HTERT RPE-1 (cell line): Measurements from ENCODE around the gene PARD3.

ENCODE experiments used
- in situ Hi-C: fragments of 300-500 bp; cut with MboI; formaldehyde crosslinking; loops from 4 replicates; pipeline ENCODE4 v1.14.3; 2020; ENCODE audit warnings: low sequenced_read_pairs

The PARD3 gene

GRCh38 chr10:34513636-34514035 lies 301.5 kb downstream of the PARD3 start:
- in situ Hi-C loops, result no loop called here

DNA sequence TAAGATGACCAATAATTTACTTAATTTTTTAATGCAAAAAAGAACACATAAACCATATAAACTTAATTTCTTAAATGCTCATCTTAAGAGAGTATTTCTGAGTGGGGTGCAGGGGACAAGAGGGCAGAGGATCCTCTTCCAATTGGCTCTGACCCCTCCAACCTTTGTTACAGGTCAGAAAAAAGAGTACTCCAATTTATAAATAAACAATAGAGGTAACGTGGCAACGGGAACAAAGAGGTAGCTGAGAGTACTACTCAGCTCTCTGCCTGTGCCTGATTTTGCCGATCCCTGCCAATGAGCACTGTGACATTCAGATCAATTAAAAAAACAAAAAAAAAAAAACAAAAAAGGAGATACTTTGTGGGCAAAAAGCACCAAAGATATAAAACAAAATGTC lies 307.9 kb downstream of the PARD3 start:
- in situ Hi-C loops, result no loop called here

DNA sequence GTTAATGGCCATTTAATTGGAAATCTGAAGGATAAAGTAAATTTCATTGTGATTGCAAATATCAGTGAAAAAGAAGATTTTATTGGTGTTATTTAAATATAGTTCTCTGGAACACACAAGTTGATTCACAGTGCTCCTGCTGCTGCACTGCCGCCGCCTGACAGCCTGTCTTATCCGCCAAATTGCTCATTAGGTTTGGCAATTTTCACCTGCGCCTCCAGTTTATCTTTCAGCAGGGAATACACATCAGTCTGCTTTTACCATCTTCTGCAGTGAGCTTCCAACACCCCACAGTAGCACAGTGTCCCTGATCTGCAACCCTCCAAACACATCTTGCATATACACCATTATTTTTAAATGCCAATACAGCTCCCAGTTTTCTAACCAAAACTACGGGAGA lies 308.3 kb downstream of the PARD3 start:
- in situ Hi-C loops, result no loop called here

- in situ Hi-C loops, result no loop called here
Observed at GRCh38 chr10:34505338-34505737, 309.8 kb downstream of the PARD3 start.

DNA sequence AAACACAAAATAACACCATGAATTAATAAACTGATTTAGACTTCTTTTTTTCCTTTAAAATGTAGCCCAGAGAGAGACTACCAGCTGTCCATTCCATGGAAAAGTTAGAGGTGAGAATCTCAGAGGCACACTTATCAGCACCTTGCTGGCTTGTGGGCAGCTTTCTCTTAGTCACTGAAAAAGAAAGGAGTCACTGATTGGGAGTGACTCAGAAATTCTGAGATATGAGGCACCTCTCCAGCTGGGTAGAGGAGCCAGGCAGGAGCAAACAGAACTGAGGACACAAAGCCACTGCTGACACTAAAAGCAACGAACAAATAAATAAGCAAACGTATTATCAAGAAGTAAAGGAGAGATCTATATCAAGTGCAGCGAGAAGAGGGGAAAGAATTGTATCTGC lies 310.6 kb downstream of the PARD3 start:
- in situ Hi-C loops, result no loop called here

DNA sequence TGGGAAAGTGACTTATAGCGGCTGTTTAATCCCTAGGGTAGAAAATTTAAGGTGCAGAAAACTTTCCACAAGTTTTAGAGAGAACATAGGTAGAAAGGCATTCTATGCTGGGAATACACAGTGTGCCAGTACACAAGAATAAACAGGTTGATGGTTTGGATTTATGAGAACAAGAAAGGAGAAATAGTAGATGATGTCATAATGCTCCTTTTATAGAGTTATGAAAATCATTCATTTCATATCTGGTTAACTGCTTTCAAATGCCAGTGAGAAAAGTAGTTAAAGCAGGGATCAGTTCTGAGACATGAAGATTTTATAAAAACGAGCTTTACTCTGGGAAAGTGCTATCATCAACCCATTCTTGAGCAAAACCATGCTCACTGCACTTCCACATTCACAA lies 311.4 kb downstream of the PARD3 start:
- in situ Hi-C loops, result no loop called here

DNA sequence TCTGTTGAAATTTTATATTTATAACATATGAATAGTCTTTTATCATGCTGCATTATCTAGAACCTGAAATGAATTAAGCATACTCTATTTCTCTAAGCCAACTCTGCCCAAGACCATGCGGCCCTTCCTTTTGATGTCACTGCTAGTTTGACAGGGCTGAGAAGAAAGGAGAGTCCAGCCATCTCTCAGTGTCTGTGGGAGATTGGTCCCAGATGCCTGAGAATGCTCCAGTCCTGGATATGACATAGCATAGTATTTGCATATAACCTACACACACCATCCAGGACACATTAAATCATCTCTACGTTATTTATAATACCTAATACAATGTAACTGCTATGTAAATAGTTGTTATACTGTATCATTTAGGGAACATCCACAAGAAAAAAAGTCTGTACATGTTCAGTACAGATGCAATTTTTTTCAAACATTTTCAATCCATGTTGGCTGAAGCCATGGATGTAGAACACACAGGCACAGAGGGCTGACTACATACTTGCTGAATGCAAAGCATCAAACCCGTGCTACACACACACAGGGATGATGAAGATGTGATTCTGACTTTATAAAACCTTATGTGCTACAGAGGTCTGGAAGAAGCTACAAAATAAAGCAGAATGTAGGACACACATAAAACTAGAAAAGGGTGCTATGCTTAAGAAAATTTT lies 315.4 kb downstream of the PARD3 start:
- in situ Hi-C loops, result no loop called here

DNA sequence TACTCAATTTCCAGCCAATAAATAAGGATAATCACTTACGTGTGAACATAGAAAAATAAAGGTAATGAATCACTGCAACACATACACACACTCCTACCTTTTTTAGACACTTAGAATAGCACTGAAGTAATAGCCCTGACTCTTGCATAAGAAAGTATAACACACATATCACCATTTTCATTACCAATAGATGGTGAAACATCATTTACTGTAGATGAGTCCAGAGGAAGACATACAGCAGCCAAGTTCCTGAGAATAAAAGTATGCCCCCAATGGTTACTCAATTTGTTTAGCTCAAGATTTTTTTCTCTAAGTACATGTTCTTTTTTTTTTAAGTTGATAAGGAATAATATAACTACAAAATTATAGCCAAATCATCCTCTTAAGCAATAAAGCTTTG lies 316.3 kb downstream of the PARD3 start:
- in situ Hi-C loops, result no loop called here

GRCh38 chr10:34495938-34496337 lies 319.2 kb downstream of the PARD3 start:
- in situ Hi-C loops, result no loop called here

DNA sequence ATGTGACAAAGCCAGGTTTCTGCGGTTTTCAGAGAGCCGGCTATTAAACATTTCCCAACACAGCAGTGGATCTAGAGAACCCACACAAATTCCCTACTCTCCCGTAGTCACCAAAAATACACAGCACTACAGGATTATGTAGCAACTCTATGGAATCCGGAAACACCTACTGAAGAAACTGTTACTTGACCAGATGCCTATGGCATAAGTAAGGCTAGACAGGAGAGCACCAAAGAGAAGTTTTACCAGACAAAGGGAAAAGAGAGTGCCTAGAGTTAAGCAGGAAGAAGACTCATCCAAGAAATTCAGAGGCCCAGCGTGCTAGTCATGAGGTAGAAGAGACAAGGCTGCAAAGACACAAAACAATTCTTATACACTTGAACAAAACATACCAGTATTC lies 321.1 kb downstream of the PARD3 start:
- in situ Hi-C loops, result no loop called here

- in situ Hi-C loops, result no loop called here
Observed at GRCh38 chr10:34492081-34492480, 323.0 kb downstream of the PARD3 start.

DNA sequence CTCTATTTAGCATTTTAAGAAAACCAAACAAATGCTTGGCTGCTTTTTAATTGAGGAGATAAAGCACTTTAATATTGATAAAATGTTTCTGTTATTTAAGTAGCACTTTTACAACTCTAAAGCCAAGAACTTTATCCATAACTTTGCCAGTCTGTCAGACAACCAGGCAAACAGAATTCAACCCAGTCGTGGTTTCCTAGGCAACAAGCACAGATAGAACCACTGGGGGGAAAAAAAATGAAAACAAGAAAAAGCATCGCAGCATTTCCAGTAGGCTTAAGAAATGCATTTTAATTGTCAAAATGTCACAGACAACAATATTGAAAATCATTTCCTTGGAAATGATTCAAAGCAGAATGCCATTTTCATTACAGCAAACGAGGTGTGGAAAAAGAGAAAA lies 323.4 kb downstream of the PARD3 start:
- in situ Hi-C loops, result no loop called here

GRCh38 chr10:34489973-34490745 lies 324.9 kb downstream of the PARD3 start:
- in situ Hi-C loops, result no loop called here

- in situ Hi-C loops, result no loop called here
Observed at GRCh38 chr10:34489411-34489810, 325.7 kb downstream of the PARD3 start.

GRCh38 chr10:34488476-34489130 lies 326.5 kb downstream of the PARD3 start:
- in situ Hi-C loops, result no loop called here

- in situ Hi-C loops, result no loop called here
Observed at GRCh38 chr10:34486008-34486407, 329.1 kb downstream of the PARD3 start.

DNA sequence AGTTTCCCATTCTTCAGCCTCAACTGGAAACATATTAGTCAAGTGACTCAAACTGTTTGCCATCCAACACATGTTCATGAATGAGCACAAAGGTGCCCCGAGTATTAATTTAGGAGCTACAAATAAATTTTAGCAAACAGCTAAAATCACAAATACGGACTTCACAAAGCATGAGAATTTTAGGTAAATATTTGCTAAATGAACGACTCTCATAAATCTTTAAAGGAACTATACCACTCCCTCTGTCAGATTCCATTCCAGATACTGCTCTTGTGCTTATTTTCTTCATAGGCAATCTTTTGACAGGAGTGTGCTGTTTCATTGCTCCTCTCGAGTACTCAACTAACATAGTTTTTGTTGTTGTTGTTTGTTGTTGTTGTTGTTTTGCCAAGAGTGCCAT lies 330.9 kb downstream of the PARD3 start:
- in situ Hi-C loops, result no loop called here

DNA sequence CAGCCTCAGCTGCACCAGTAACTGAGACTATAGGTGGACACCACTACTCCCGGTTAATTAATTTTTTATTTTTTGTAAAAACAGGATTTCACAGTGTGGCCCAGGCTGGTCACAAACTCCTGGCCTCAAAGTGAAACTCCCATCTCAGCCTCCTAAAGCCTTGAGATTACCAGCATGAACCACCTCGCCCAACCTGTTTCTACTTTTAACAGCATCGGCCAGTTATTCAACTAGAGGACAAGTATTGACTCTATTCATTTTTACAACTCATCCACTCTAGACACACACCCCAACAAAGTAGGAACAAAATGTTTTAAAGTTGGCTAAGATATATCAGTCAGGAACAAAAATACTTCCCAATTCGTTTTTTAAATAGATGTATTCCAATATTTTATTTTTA lies 334.8 kb downstream of the PARD3 start:
- in situ Hi-C loops, result no loop called here

DNA sequence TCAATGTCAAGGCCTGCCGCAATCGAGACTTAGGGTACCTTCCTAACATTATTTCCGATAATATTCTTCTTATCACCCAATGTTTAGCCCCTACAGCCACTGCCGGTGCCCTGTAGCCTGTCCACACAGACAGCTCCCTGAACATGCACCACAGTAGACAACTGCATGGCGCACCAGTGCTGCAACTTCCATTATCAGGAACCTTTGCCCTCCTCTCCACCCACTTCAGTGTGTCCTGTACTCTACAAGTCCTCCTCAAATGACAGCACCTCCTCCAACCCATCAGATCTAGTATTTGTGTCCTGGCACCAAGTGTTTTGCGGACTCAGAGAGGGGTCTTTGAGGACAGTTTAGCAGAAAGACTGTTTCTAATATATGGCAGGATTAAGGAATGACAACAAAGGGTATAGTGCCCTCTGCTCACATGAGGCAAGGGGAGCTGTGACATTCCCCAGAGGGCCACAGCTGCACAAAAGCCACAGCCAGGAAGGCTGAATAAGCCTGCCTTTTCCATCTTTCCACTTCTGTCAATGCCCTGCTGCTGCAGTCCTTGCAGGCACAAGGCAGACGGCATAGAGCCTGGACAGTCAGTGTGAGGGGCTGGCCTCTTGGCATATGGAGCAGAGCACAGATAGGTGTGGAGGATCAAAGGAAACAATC lies 335.4 kb downstream of the PARD3 start:
- in situ Hi-C loops, result no loop called here

DNA sequence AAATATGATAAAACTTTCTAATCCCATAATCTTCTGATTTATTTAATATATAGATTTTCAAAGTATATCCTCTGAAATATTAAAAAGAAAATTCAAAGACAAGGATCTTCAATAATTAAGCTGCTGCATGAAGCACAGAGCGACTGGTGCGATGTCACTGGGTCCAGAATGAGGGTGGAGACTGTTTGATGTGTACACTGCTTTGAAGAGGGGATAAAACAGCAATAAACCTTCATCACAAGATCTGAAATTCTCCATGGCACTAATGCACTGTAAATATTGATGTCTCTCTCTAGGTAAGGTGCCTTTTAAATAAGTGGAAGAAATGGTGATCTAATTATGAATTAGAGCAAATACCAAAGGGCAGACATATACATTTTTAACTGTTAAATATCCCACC lies 337.8 kb downstream of the PARD3 start:
- in situ Hi-C loops, result no loop called here

GRCh38 chr10:34476608-34477007 lies 338.5 kb downstream of the PARD3 start:
- in situ Hi-C loops, result no loop called here

DNA sequence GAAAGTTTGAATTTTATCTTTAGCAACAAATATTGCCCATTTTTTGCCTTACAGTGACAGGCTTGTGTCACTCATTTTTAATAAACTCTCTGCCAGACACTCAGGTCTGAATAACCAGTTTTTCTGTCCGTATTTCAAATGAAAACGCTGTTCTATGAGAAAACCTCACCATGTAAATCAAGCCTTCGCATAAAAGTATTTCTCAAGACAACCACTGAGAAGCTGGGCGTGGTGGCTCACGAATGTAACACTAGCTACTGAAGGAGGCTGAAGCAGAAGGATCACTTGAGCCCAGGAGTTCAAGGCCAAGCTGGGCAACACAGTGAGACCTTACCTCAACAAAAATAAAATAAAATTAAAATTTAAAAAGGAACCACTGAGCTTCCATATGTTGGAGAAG lies 339.3 kb downstream of the PARD3 start:
- in situ Hi-C loops, result no loop called here
